Spinal cord (tissue), 10 donors: ENCODE measurements around the gene TSSK3. TPM values are rescaled to one million over a fixed set of nuclear protein-coding genes. Genes with fewer than 3 reads are reported as not detected.

Source experiments
- DNase-seq, 6 donors: peaks; one replicate each; pipeline versions ENCODE4 v3.0.0 to v3.0.0-alpha.2; 2013 to 2015; ENCODE audit warnings: low spot score in 6 of 6, low read depth in 4 of 6
- H3K27ac ChIP-seq: one replicate; pipeline ENCODE4 v1.5.1; 2013; ENCODE audit warnings: low read depth, low read length, control low read depth
- H3K27me3 ChIP-seq: one replicate; pipeline ENCODE4 v1.6.1; 2013; ENCODE audit warnings: low read length; ENCODE audit not compliant: control insufficient read depth, insufficient read depth
- H3K36me3 ChIP-seq: one replicate; pipeline ENCODE4 v1.6.1; 2013; ENCODE audit warnings: low read length; ENCODE audit not compliant: control insufficient read depth, insufficient read depth
- H3K4me1 ChIP-seq: one replicate; pipeline ENCODE4 v1.6.1; 2013; ENCODE audit warnings: low read length; ENCODE audit not compliant: control insufficient read depth, insufficient read depth
- H3K4me3 ChIP-seq: one replicate; pipeline ENCODE4 v1.5.1; 2013; ENCODE audit warnings: low read depth, low read length, control low read depth
- H3K9me3 ChIP-seq: one replicate; pipeline ENCODE4 v1.6.1; 2013; ENCODE audit warnings: low read length; ENCODE audit not compliant: control insufficient read depth, insufficient read depth
- WGBS: methylation state at CpG from one replicate; pipeline ENCODE4 v1.1.5; 2013; ENCODE audit warnings: missing lambda C conversion rate; ENCODE audit not compliant: insufficient coverage; 5-methylcytosine and 5-hydroxymethylcytosine counted together
- polyA plus RNA-seq, 2 donors: library from polyadenylated mRNA; unstranded; fragments of 120-200 nt; gene quantifications; one replicate each; pipeline ENCODE4 v1.2.1, GENCODE V29; 2013; ENCODE audit not compliant: insufficient read length in 2 of 2
- total RNA-seq, 2 donors: library from RNA; depleted of rRNA in 1 of 2; stranded (reverse); fragments of 120-200 nt in 1 of 2; fragments of >200 nt in 1 of 2; gene quantifications; one replicate each; pipeline versions ENCODE4 v1.2.3 to v1.2.4, GENCODE V29; 2013 to 2014
- donor health status: healthy.

TSSK3 gene
- total and polyA plus RNA-seq, 4 donors = 0.59 to 4.4 (median 2.3) TPM

DNA sequence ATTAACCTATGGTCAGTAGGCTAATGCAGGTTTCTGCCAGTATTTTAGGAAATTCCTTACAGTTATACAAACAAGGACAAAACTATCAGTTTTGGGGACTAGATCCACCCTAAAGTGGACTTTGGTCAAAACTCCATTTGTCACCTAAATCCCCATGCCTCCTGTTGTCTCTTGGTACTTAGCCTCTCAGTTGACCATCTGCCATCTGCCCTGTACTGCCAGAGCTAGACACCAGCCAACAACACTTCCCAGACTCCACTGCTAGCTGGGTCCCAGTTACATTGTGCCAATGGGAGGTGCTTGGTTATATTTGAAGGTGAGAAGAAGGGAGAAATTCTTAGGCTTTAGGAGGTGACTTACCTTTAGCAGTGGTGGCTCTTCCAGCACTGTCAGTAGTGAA lies 48.9 kb downstream of the TSSK3 start:
- Histone ChIP-seq H3K9me3 (peaks cover 7% of the 10 kb centered on the region), H3K27ac (no peak overlapping the region), H3K27me3 (no peaks in the 10 kb centered on the region), H3K4me1 (no peaks in the 10 kb centered on the region), H3K36me3 (no peaks in the 10 kb centered on the region), H3K4me3 (no peak overlapping the region)
- no peak for DNase-seq

DNA sequence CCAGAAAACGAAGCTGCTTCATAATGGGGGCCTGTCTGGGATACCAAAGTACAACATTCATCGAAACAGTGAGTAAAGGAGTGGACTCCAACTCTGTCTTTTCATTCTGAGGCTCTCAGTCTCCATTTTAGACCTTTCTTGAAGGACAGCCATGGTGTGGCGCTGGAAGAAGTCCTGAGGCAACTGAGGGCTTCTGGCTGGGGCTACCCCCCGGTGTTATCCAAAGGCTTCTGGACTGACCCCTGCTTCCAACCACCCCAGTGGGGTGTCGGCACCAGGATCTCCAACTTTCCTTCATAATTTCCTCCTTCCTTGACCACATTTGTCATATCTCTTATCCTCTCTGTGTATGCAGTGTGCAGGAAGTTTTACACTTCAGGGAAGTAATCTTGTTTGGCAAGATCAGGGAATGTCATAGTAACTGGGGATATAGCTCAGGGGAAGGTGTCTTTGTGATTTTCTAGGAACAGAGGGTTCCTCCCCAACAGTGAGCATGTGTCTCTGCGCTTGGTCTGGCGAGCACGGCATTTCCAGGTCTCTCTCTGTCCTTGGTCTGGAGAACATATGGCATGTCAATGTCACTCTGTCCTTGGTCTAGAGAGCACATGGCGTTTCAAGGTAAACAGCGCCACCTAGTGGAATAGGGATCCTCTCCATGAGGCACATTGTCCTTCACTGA lies 51.3 kb downstream of the TSSK3 start:
- H3K36me3 ChIP-seq = no peaks in the 10 kb centered on the region
- no peak overlapping the region for H3K27ac ChIP-seq
- H3K4me1 ChIP-seq = no peaks in the 10 kb centered on the region
- DNase-seq = peak in 1 of 6 donors; percentile 42
- peaks cover 8% of the 10 kb centered on the region for H3K9me3 ChIP-seq
- 67% methylated on average over 8 of the region's 10 CpGs for WGBS
- H3K27me3 ChIP-seq = no peaks in the 10 kb centered on the region
- H3K4me3 ChIP-seq = no peak overlapping the region

Other genes starting within 250 kb of the TSSK3 start
- 10 to 100 TPM; 31.8 to 52.0 TPM for gene TXLNA, start 182.9 kb upstream of the TSSK3 start, total RNA-seq
- gene TXLNA, start 182.9 kb upstream of the TSSK3 start, polyA plus RNA-seq = 10 to 100 TPM; 29.3 to 34.6 TPM
- 10 to 100 TPM; 23.6 to 56.4 TPM for gene CCDC28B, start 161.9 kb upstream of the TSSK3 start, total RNA-seq
- gene CCDC28B, start 161.9 kb upstream of the TSSK3 start, polyA plus RNA-seq = 10 to 100 TPM; 79.1 to 82.2 TPM
- 1 to 10 TPM; 3.3 to 6.4 TPM for gene IQCC, start 156.9 kb upstream of the TSSK3 start, total RNA-seq
- 1 to 10 TPM; 6.5 to 8.7 TPM for gene IQCC, start 156.9 kb upstream of the TSSK3 start, polyA plus RNA-seq
- under 1 TPM in 1 of 2 donors, not detected in 1; 0.28 TPM for gene DCDC2B, start 153.4 kb upstream of the TSSK3 start, total RNA-seq
- 1 to 10 TPM in 1 of 2 donors, under 1 TPM in 1; 0.82 to 2.6 TPM for gene DCDC2B, start 153.4 kb upstream of the TSSK3 start, polyA plus RNA-seq
- gene TMEM234, start 140.2 kb upstream of the TSSK3 start, total RNA-seq = 10 to 100 TPM; 15.3 to 27.4 TPM
- gene TMEM234, start 140.2 kb upstream of the TSSK3 start, polyA plus RNA-seq = 10 to 100 TPM; 20.2 to 25.8 TPM
- 100 to 1,000 TPM in 1 of 2 donors, 10 to 100 TPM in 1; 94.9 to 185 TPM for gene EIF3I, start 140.1 kb upstream of the TSSK3 start, total RNA-seq
- gene EIF3I, start 140.1 kb upstream of the TSSK3 start, polyA plus RNA-seq = 100 to 1,000 TPM; 162 to 171 TPM
- gene FAM167B, start 115.3 kb upstream of the TSSK3 start, total RNA-seq = 1 to 10 TPM in 1 of 2 donors, under 1 TPM in 1; 0.69 to 1.5 TPM
- gene FAM167B, start 115.3 kb upstream of the TSSK3 start, polyA plus RNA-seq = 1 to 10 TPM; 2.7 to 3.1 TPM
- gene LCK, start 111.3 kb upstream of the TSSK3 start, total RNA-seq = under 1 TPM; 0.22 to 0.50 TPM
- gene LCK, start 111.3 kb upstream of the TSSK3 start, polyA plus RNA-seq = under 1 TPM; 0.27 to 0.41 TPM
- 10 to 100 TPM; 37.2 to 68.2 TPM for gene HDAC1, start 70.5 kb upstream of the TSSK3 start, total RNA-seq
- 10 to 100 TPM; 66.3 to 79.3 TPM for gene HDAC1, start 70.5 kb upstream of the TSSK3 start, polyA plus RNA-seq
- 100 to 1,000 TPM; 159 to 231 TPM for gene MARCKSL1, start 26.3 kb upstream of the TSSK3 start, total RNA-seq
- gene MARCKSL1, start 26.3 kb upstream of the TSSK3 start, polyA plus RNA-seq = 1,000 to 10,000 TPM; 1,221 to 1,348 TPM
- gene FAM229A, start 54 bp upstream of the TSSK3 start, total RNA-seq = 1 to 10 TPM; 1.1 to 5.8 TPM
- 10 to 100 TPM; 13.9 to 15.5 TPM for gene FAM229A, start 54 bp upstream of the TSSK3 start, polyA plus RNA-seq
- 10 to 100 TPM; 61.4 to 73.8 TPM for gene BSDC1, start 31.9 kb downstream of the TSSK3 start, total RNA-seq
- gene BSDC1, start 31.9 kb downstream of the TSSK3 start, polyA plus RNA-seq = 10 to 100 TPM; 78.8 to 85.1 TPM
- gene ZBTB8B, start 102.5 kb downstream of the TSSK3 start, total RNA-seq = 1 to 10 TPM; 3.1 to 6.8 TPM
- gene ZBTB8B, start 102.5 kb downstream of the TSSK3 start, polyA plus RNA-seq = 1 to 10 TPM; 5.6 to 8.3 TPM
- gene ZBTB8A, start 176.9 kb downstream of the TSSK3 start, total RNA-seq = 10 to 100 TPM; 15.4 to 20.4 TPM
- 10 to 100 TPM; 11.8 to 11.9 TPM for gene ZBTB8A, start 176.9 kb downstream of the TSSK3 start, polyA plus RNA-seq